ENCODE measurements around the gene DLX4. TPM values are rescaled to one million over a fixed set of nuclear protein-coding genes. Genes with fewer than 3 reads are reported as not detected.

DLX4 gene
- total and polyA plus RNA-seq, 2 of the 4 experiments (the other 2 are of a cell fraction), result not detected

- Histone ChIP-seq H4K20me1 (ENCODE audit: insufficient read depth, low read length) (no peaks in the 10 kb centered on the region), H3K27me3 (ENCODE audit: control insufficient read depth, insufficient read depth, low read length) (peaks cover 90% of the 10 kb centered on the region), H3K36me3 (ENCODE audit: control insufficient read depth, insufficient read depth, low read length) (no peaks in the 10 kb centered on the region), H3K14ac (replicated peaks; ENCODE audit: low read depth, low read length) (no peak overlapping the region), H3K18ac (ENCODE audit: low read depth, low read length) (no peak overlapping the region), H2BK20ac (ENCODE audit: low read depth, low read length) (no peak overlapping the region), H2AK9ac (replicated peaks; ENCODE audit: low read depth, low read length, poor library complexity) (no peak overlapping the region), H2BK15ac (ENCODE audit: low read depth, low read length) (no peak overlapping the region), H4K5ac (ENCODE audit: low read depth, low read length) (no peak overlapping the region), H3K27ac (ENCODE audit: insufficient read depth, low read length) (no peak overlapping the region), H3K23ac (ENCODE audit: low read depth, low read length) (no peak overlapping the region), H3K56ac (ENCODE audit: extremely low read depth, insufficient read depth, low read length) (no peak overlapping the region), H3K9me1 (ENCODE audit: insufficient read depth, low read length) (no peaks in the 10 kb centered on the region), H3K79me1 (ENCODE audit: low read depth in 1 of 2, low read length in 2 of 2) (no peaks in the 10 kb centered on the region), H4K8ac (ENCODE audit: low read depth in 2 of 2, low read length in 2 of 2) (no peak overlapping the region), H3K4me2 (ENCODE audit: low read depth, low read length) (no peak overlapping the region), H2BK5ac (ENCODE audit: low read depth, low read length, poor library complexity, severe bottlenecking) (no peak overlapping the region), H2AFZ (replicated peaks; ENCODE audit: low read length, poor library complexity) (no peak overlapping the region), H3K4me3 (ENCODE audit: insufficient read depth, low read depth, low read length) (no peak overlapping the region), H3K4ac (ENCODE audit: low read depth, low read length) (no peak overlapping the region), H3K4me1 (ENCODE audit: control insufficient read depth, insufficient read depth, low read length) (no peaks in the 10 kb centered on the region), H4K91ac (ENCODE audit: insufficient read depth, low read depth, low read length) (no peak overlapping the region), H2BK120ac (ENCODE audit: low read depth, low read length) (no peak overlapping the region), H3K9ac (ENCODE audit: low read depth, low read length) (no peak overlapping the region), H3K9me3 (ENCODE audit: control insufficient read depth, insufficient read depth, low read length) (no peaks in the 10 kb centered on the region; the same call in 1 of the 2 replicates), H2AK5ac (ENCODE audit: low read depth, low read length) (no peak overlapping the region)
- intact Hi-C loops (cut with micrococcal nuclease), result no loop called here
- dilution Hi-C loops (cut with HindIII; ENCODE audit: low sequenced_read_pairs, unreplicated experiment), result no loop called here
- no TSS peak for BruUV-seq (replicated peaks)
- in situ Hi-C loops (cut with MboI; ENCODE audit: low sequenced_read_pairs), result no loop called here
- WGBS, 2 experiments (ENCODE audit: extremely low coverage in 2 of 2, insufficient read length in 1 of 2), result 20% methylated on average over 2 of the region's 10 CpGs; no CpG with 5 or more reads in 1 of the 2 experiments
- no peak for ATAC-seq (ENCODE audit: low read depth)
- TF ChIP-seq MXI1 (IDR thresholded peaks at IDR 0.05; ENCODE audit: borderline replicate concordance, low read depth, low read length) (no peak), FOS (IDR thresholded peaks at IDR 0.05; ENCODE audit: low read depth, low read length) (no peak), POLR2A (IDR thresholded peaks at IDR 0.05; ENCODE audit: low read depth, low read length) (no peak), SMC3 (IDR thresholded peaks at IDR 0.05; ENCODE audit: low read depth, low read length) (no peak), MAZ (IDR thresholded peaks at IDR 0.05; ENCODE audit: borderline replicate concordance, low read depth, low read length) (no peak), USF2 (IDR thresholded peaks at IDR 0.05; ENCODE audit: low read depth, low read length) (no peak), RFX5 (IDR thresholded peaks at IDR 0.05; ENCODE audit: low read depth, low read length) (no peak), RAD21 (IDR thresholded peaks at IDR 0.05; ENCODE audit: low read length) (no peak), BHLHE40 (IDR thresholded peaks at IDR 0.05; ENCODE audit: low read depth, low read length) (no peak), CEBPB (IDR thresholded peaks at IDR 0.05; ENCODE audit: low read depth, low read length) (no peak)
- DNase-seq, result no peak
- CTCF ChIA-PET, result no interaction called here
- POLR2A ChIA-PET (ENCODE audit: unreplicated experiment), result interaction anchor here (0.5 kb wide), 1 partner anchor 493 kb away, joined by 3 read pairs; no protein-coding TSS in a partner anchor
These were observed 40.7 kb upstream of the DLX4 start for GRCh38 chr17:49928126-49928800.

Data from IMR-90 (cell line).